Hepatocyte (in vitro differentiated cells): Measurements from ENCODE around the gene UBA6. TPM values are rescaled to one million over a fixed set of nuclear protein-coding genes. Genes with fewer than 3 reads are reported as not detected.

Source experiments
- DNase-seq: peaks from one replicate; pipeline ENCODE4 v3.0.0-alpha.2; 2016; ENCODE audit warnings: low spot score
- H2AFZ ChIP-seq: fragments of 200-600 bp; sonication (generic); 2 replicates; pipeline ENCODE4 v1.6.0; 2016; ENCODE audit warnings: antibody characterized with exemption, mild to moderate bottlenecking
- H3K27ac ChIP-seq: fragments of 200-600 bp; sonication (generic); 2 replicates; pipeline ENCODE4 v1.5.1; 2016; ENCODE audit warnings: mild to moderate bottlenecking
- H3K27me3 ChIP-seq: fragments of 200-600 bp; sonication (generic); 2 replicates; pipeline ENCODE4 v1.6.1; 2016
- H3K36me3 ChIP-seq: fragments of 200-600 bp; sonication (generic); replicated peaks from 2 replicates; pipeline ENCODE4 v1.5.1; 2016; ENCODE audit warnings: low read depth; ENCODE audit not compliant: insufficient read depth
- H3K4me1 ChIP-seq: fragments of 200-600 bp; sonication (generic); 2 replicates; pipeline ENCODE4 v1.5.1; 2016; ENCODE audit warnings: mild to moderate bottlenecking, moderate library complexity; ENCODE audit not compliant: insufficient read depth
- H3K4me2 ChIP-seq: fragments of 200-600 bp; sonication (generic); 2 replicates; pipeline ENCODE4 v1.6.0; 2016
- H3K4me3 ChIP-seq: fragments of 200-600 bp; sonication (generic); 2 replicates; pipeline ENCODE4 v1.5.1; 2016; ENCODE audit warnings: mild to moderate bottlenecking
- H3K79me2 ChIP-seq: fragments of 200-600 bp; sonication (generic); 2 replicates; pipeline ENCODE4 v1.6.0; 2017; ENCODE audit warnings: mild to moderate bottlenecking
- H3K9me2 ChIP-seq: fragments of 200-600 bp; sonication (generic); replicated peaks from 2 replicates; pipeline ENCODE4 v1.6.0; 2017; ENCODE audit warnings: mild to moderate bottlenecking; ENCODE audit not compliant: insufficient read depth
- H3K9me3 ChIP-seq: fragments of 200-600 bp; sonication (generic); 2 replicates; pipeline ENCODE4 v1.5.1; 2016; ENCODE audit warnings: low read depth, mild to moderate bottlenecking
- H4K20me1 ChIP-seq: fragments of 200-600 bp; sonication (generic); 2 replicates; pipeline ENCODE4 v1.6.0; 2016; ENCODE audit warnings: mild to moderate bottlenecking; ENCODE audit not compliant: insufficient read depth, poor library complexity, severe bottlenecking
- CTCF ChIP-seq: fragments of 200-600 bp; sonication (generic); IDR thresholded peaks from 2 replicates; pipeline ENCODE4 v1.5.1; 2016; ENCODE audit warnings: antibody characterized with exemption, mild to moderate bottlenecking; ENCODE audit not compliant: poor library complexity
- EZH2 ChIP-seq: fragments of 200-600 bp; sonication (generic); IDR thresholded peaks from 2 replicates; pipeline ENCODE4 v1.6.1; 2016; ENCODE audit warnings: antibody characterized with exemption, mild to moderate bottlenecking, borderline replicate concordance
- EZH2phosphoT487 ChIP-seq: fragments of 200-600 bp; sonication (generic); IDR thresholded peaks from one replicate; pipeline ENCODE4 v1.6.1; 2018; ENCODE audit warnings: antibody characterized with exemption, mild to moderate bottlenecking, low read depth, moderate library complexity; ENCODE audit not compliant: unreplicated experiment, severe bottlenecking
- WGBS: methylation state at CpG from one replicate; pipeline ENCODE4 v1.1.6; 2016; ENCODE audit warnings: low lambda C conversion rate; ENCODE audit errors: missing lambda C conversion rate; 5-methylcytosine and 5-hydroxymethylcytosine counted together
- polyA plus RNA-seq: library from polyadenylated mRNA; unstranded; fragments of >200 nt; fragmentation: Nextera tagmentation; extraction: Ambion mirVana; gene quantifications from 2 replicates; pipeline ENCODE4 v1.2.1, GENCODE V29; 2016
- total RNA-seq: library from RNA; depleted of rRNA; stranded (reverse); fragments of >200 nt; gene quantifications from 2 replicates; pipeline ENCODE4 v1.2.3, GENCODE V29; 2014

The UBA6 gene
- total and polyA plus RNA-seq, 2 experiments from 2014 or later, result 15.8 to 123 TPM

GRCh38 chr4:67634741-67635140, 66.2 kb downstream of the UBA6 start:
- no peaks in the 10 kb centered on the region for H3K9me3 ChIP-seq

GRCh38 chr4:67632492-67632891, 68.5 kb downstream of the UBA6 start:
- Histone ChIP-seq H3K4me3 (no peak overlapping the region), H3K36me3 (peaks cover 9% of the 10 kb centered on the region), H3K4me1 (no peaks in the 10 kb centered on the region), H3K79me2 (no peaks in the 10 kb centered on the region), H2AFZ (no peak overlapping the region), H3K27ac (no peak overlapping the region), H4K20me1 (no peaks in the 10 kb centered on the region), H3K9me2 (no peaks in the 10 kb centered on the region), H3K27me3 (no peaks in the 10 kb centered on the region), H3K4me2 (no peak overlapping the region), H3K9me3 (no peaks in the 10 kb centered on the region)
- 89% methylated on average over 3 of the region's 3 CpGs for WGBS
- no peak for TF ChIP-seq EZH2phosphoT487
- TF ChIP-seq CTCF, result no peak
- no peak for TF ChIP-seq EZH2
- no peak for DNase-seq

More at GRCh38 chr4:67634741-67635140, 66.2 kb downstream of the UBA6 start:
- Histone ChIP-seq H3K27me3 (no peaks in the 10 kb centered on the region), H4K20me1 (no peaks in the 10 kb centered on the region), H3K4me1 (no peaks in the 10 kb centered on the region), H3K9me2 (no peaks in the 10 kb centered on the region), H3K4me2 (no peak overlapping the region), H3K79me2 (no peaks in the 10 kb centered on the region), H3K27ac (no peak overlapping the region), H3K4me3 (no peak overlapping the region), H2AFZ (no peak overlapping the region), H3K36me3 (peaks cover 9% of the 10 kb centered on the region)
- TF ChIP-seq CTCF, result no peak
- no peak for TF ChIP-seq EZH2phosphoT487
- no peak for TF ChIP-seq EZH2
- no peak for DNase-seq
- 53% methylated on average over 2 of the region's 2 CpGs for WGBS

GRCh38 chr4:67624939-67625338, 76.0 kb downstream of the UBA6 start:
- WGBS, result 84% methylated on average over 3 of the region's 3 CpGs
- Histone ChIP-seq H3K4me1 (no peaks in the 10 kb centered on the region), H3K27ac (no peak overlapping the region), H3K79me2 (no peaks in the 10 kb centered on the region), H3K9me2 (no peaks in the 10 kb centered on the region), H3K9me3 (no peaks in the 10 kb centered on the region), H3K4me2 (no peak overlapping the region), H4K20me1 (no peaks in the 10 kb centered on the region), H2AFZ (no peak overlapping the region), H3K4me3 (no peak overlapping the region), H3K36me3 (no peaks in the 10 kb centered on the region), H3K27me3 (no peaks in the 10 kb centered on the region)
- DNase-seq, result no peak
- TF ChIP-seq EZH2, result no peak

GRCh38 chr4:67616478-67616877, 84.5 kb downstream of the UBA6 start:
- TF ChIP-seq EZH2 (no peak), CTCF (no peak), EZH2phosphoT487 (no peak)
- no peaks in the 10 kb centered on the region for H4K20me1 ChIP-seq

More at GRCh38 chr4:67616478-67616877, 84.5 kb downstream of the UBA6 start:
- Histone ChIP-seq H3K4me1 (no peaks in the 10 kb centered on the region), H3K9me3 (no peaks in the 10 kb centered on the region), H3K4me2 (no peak overlapping the region), H3K4me3 (no peak overlapping the region), H3K27ac (no peak overlapping the region), H2AFZ (no peak overlapping the region), H3K9me2 (no peaks in the 10 kb centered on the region), H3K79me2 (no peaks in the 10 kb centered on the region), H3K27me3 (no peaks in the 10 kb centered on the region), H3K36me3 (no peaks in the 10 kb centered on the region)
- DNase-seq, result no peak
- 83% methylated on average over 1 of the region's 1 CpG for WGBS
